Measurements from ENCODE around the gene EFCC1.

EFCC1 gene

GRCh38 chr3:129056451-129057173, 55.5 kb downstream of the EFCC1 start:
- no peak for TF ChIP-seq GATA3 (IDR thresholded peaks at IDR 0.05; ENCODE audit: low read depth, low read length)
- no peak for TF ChIP-seq GATA2 (IDR thresholded peaks at IDR 0.05; ENCODE audit: low read depth, low read length)

- TF ChIP-seq GATA3 (IDR thresholded peaks at IDR 0.05; ENCODE audit: low read depth, low read length) = no peak
- TF ChIP-seq GATA2 (IDR thresholded peaks at IDR 0.05; ENCODE audit: low read depth, low read length) = no peak
Measured at GRCh38 chr3:129057249-129057648, 56.1 kb downstream of the EFCC1 start.

- TF ChIP-seq GATA2 (IDR thresholded peaks at IDR 0.05; ENCODE audit: low read depth, low read length) (no peak), GATA3 (IDR thresholded peaks at IDR 0.05; ENCODE audit: low read depth, low read length) (no peak)
Measured at GRCh38 chr3:129058441-129059200, 57.5 kb downstream of the EFCC1 start.

GRCh38 chr3:129059311-129059958, 58.3 kb downstream of the EFCC1 start:
- no peak for TF ChIP-seq GATA2 (IDR thresholded peaks at IDR 0.05; ENCODE audit: low read depth, low read length)
- TF ChIP-seq GATA3 (IDR thresholded peaks at IDR 0.05; ENCODE audit: low read depth, low read length) = no peak

GRCh38 chr3:129060276-129061022, 59.3 kb downstream of the EFCC1 start, which contains the start of gene GP9:
GP9 (plus strand) TSS chr3:129060779; CDS start chr3:129061740, 961 bp downstream.
- no peak for TF ChIP-seq GATA3 (IDR thresholded peaks at IDR 0.05; ENCODE audit: low read depth, low read length)

GRCh38 chr3:129061023-129061887, 60.2 kb downstream of the EFCC1 start:
- TF ChIP-seq GATA3 (IDR thresholded peaks at IDR 0.05; ENCODE audit: low read depth, low read length) = no peak

GRCh38 chr3:129061888-129062834, 61.1 kb downstream of the EFCC1 start:
- no peak for TF ChIP-seq GATA3 (IDR thresholded peaks at IDR 0.05; ENCODE audit: low read depth, low read length)
- TF ChIP-seq GATA2 (IDR thresholded peaks at IDR 0.05; ENCODE audit: low read depth, low read length) = no peak

GRCh38 chr3:129063091-129063640, 62.1 kb downstream of the EFCC1 start:
- no peak for TF ChIP-seq GATA2 (IDR thresholded peaks at IDR 0.05; ENCODE audit: low read depth, low read length)
- no peak for TF ChIP-seq GATA3 (IDR thresholded peaks at IDR 0.05; ENCODE audit: low read depth, low read length)

- no peak for TF ChIP-seq GATA2 (IDR thresholded peaks at IDR 0.05; ENCODE audit: low read depth, low read length)
- no peak for TF ChIP-seq GATA3 (IDR thresholded peaks at IDR 0.05; ENCODE audit: low read depth, low read length)
Measured at GRCh38 chr3:129063841-129064482, 62.9 kb downstream of the EFCC1 start.

GRCh38 chr3:129065016-129065719, 64.1 kb downstream of the EFCC1 start:
- no peak for TF ChIP-seq GATA2 (IDR thresholded peaks at IDR 0.05; ENCODE audit: low read depth, low read length)

GRCh38 chr3:129065720-129066073, 64.6 kb downstream of the EFCC1 start:
- TF ChIP-seq GATA2 (IDR thresholded peaks at IDR 0.05; ENCODE audit: low read depth, low read length) = no peak
- no peak for TF ChIP-seq GATA3 (IDR thresholded peaks at IDR 0.05; ENCODE audit: low read depth, low read length)

Measured in SH-SY5Y (cell line).